ENCODE data around the gene RABGEF1.
A peak's percentile ranks its signal among the peaks of the same experiment; 100 is the strongest.

Gene RABGEF1

GRCh38 chr7:66859339-66859738 is 118.8 kb downstream of the RABGEF1 start:
- no peak for DNase-seq (ENCODE audit: low spot score)

GRCh38 chr7:66859794-66860645 is 119.5 kb downstream of the RABGEF1 start:
- peak; percentile 9 for DNase-seq (ENCODE audit: low spot score)

GRCh38 chr7:66860767-66861166 is 120.2 kb downstream of the RABGEF1 start:
- DNase-seq (ENCODE audit: low spot score) = no peak

Data from CD4-positive, alpha-beta T cell treated with Interleukin-6 at 100 ng/mL for 8 hours (primary cell).